ENCODE data around the gene HECW1. TPM values are rescaled to one million over a fixed set of nuclear protein-coding genes. Genes with fewer than 3 reads are reported as not detected.

HECW1 gene
- total and polyA plus RNA-seq, 2 of the 13 experiments (the other 11 are each of a cell fraction or from before 2014, with no cell fraction given), result not detected

GRCh38 chr7:43491984-43492383, 379.5 kb downstream of the HECW1 start:
- no peak overlapping the region for H2AFZ ChIP-seq (ENCODE audit: low read length)
- FAIRE-seq (no peak), ATAC-seq (peak; percentile 24; the same call in 1 of the 3 replicates), DNase-seq (ENCODE audit: low spot score) (peak; percentile 28)
- in situ Hi-C loops (cut with HindIII; ENCODE audit: extremely low pct_ligation_motif_present, low pct_unique_long_range_greater_than_20kb), result no loop called here
- no peaks in the 10 kb centered on the region for H3K79me2 ChIP-seq (ENCODE audit: insufficient read depth, low read length)
- H3K36me3 ChIP-seq (replicated peaks in 1 of 2; ENCODE audit: control insufficient read depth in 1 of 2, insufficient read depth in 2 of 2, low read length in 2 of 2), result no peaks in the 10 kb centered on the region
- intact Hi-C loops (cut with micrococcal nuclease; ENCODE audit: unreplicated experiment), result no loop called here
- H3K27ac ChIP-seq (ENCODE audit: extremely low read length, insufficient read depth, low read length), result no peak overlapping the region
- ChIA-PET POLR2A (no interaction called here), CTCF (ENCODE audit: low intra/inter-chr PET ratio, low total read pairs) (no interaction called here)
- WGBS (ENCODE audit: low lambda C conversion rate), result 66% methylated on average over 2 of the region's 2 CpGs
- no peak overlapping the region for H3K4me3 ChIP-seq (replicated peaks in 1 of 3; ENCODE audit: insufficient read depth in 1 of 3, low read depth in 2 of 3, low read length in 3 of 3)
- peaks cover 55% of the 10 kb centered on the region for H3K4me1 ChIP-seq (ENCODE audit: insufficient read depth, low read length)
- no peak overlapping the region for H3K9ac ChIP-seq (ENCODE audit: insufficient read depth, low read depth, low read length)
- H4K20me1 ChIP-seq (ENCODE audit: insufficient read depth, low read length), result no peaks in the 10 kb centered on the region
- H3K27me3 ChIP-seq (ENCODE audit: control insufficient read depth in 1 of 2, insufficient read depth in 2 of 2, low read length in 2 of 2), result no peaks in the 10 kb centered on the region
- no TSS peak for BruUV-seq (replicated peaks)
- no peak overlapping the region for H3K4me2 ChIP-seq (ENCODE audit: low read depth, low read length)
- H3K9me3 ChIP-seq (ENCODE audit: low read length), result no peaks in the 10 kb centered on the region
- TF ChIP-seq MTA1 (CRISPR knock-in tag; IDR thresholded peaks at IDR 0.05; ENCODE audit: borderline replicate concordance) (no peak), ZNF407 (CRISPR knock-in tag; IDR thresholded peaks at IDR 0.05; ENCODE audit: not compliant biosample characterization) (no peak), SMC3 (IDR thresholded peaks at IDR 0.05; ENCODE audit: low read length) (no peak), SMAD9 (CRISPR knock-in tag; IDR thresholded peaks at IDR 0.05) (no peak), MAZ (IDR thresholded peaks at IDR 0.05; ENCODE audit: borderline replicate concordance, low read depth, low read length) (no peak), MAZ (CRISPR knock-in tag; IDR thresholded peaks at IDR 0.05; ENCODE audit: low read depth) (no peak), SALL1 (CRISPR knock-in tag; IDR thresholded peaks at IDR 0.05) (no peak), MTF2 (CRISPR knock-in tag; IDR thresholded peaks at IDR 0.05; ENCODE audit: borderline replicate concordance) (no peak), SMAD3 (CRISPR knock-in tag; IDR thresholded peaks at IDR 0.05) (no peak), TFDP1 (CRISPR knock-in tag; IDR thresholded peaks at IDR 0.05; ENCODE audit: borderline replicate concordance) (no peak), KLF15 (CRISPR knock-in tag; IDR thresholded peaks at IDR 0.05; ENCODE audit: borderline replicate concordance) (no peak), ZBTB42 (CRISPR knock-in tag; IDR thresholded peaks at IDR 0.05) (no peak), ZNF644 (CRISPR knock-in tag; IDR thresholded peaks at IDR 0.05; ENCODE audit: low read depth) (peak; percentile 27; the same call in 1 of the 2 replicates), HMGA1 (CRISPR knock-in tag; conservative IDR thresholded peaks at IDR 0.05) (no peak), NR2C2 (CRISPR knock-in tag; IDR thresholded peaks at IDR 0.05; ENCODE audit: borderline replicate concordance) (no peak)
- TF ChIP-seq, protein P1, sequence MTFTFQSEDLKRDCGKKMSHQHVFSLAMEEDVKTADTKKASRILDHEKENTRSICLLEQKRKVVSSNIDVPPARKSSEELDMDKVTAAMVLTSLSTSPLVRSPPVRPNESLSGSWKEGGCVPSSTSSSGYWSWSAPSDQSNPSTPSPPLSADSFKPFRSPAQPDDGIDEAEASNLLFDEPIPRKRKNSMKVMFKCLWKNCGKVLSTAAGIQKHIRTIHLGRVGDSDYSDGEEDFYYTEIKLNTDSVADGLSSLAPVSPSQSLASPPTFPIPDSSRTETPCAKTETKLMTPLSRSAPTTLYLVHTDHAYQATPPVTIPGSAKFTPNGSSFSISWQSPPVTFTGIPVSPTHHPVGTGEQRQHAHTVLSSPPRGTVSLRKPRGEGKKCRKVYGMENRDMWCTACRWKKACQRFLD (CRISPR knock-in tag; IDR thresholded peaks at IDR 0.05; ENCODE audit: borderline replicate concordance), result no peak

All from HepG2 (cell line).